Measurements from ENCODE around the gene HAGHL. TPM values are rescaled to one million over a fixed set of nuclear protein-coding genes. Genes with fewer than 3 reads are reported as not detected.

Gene HAGHL
- total and polyA plus RNA-seq, 2 experiments from 2014 or later = 15.5 to 31.5 TPM

GRCh38 chr16:714558-715476, 12.1 kb upstream of the HAGHL start, which contains the start of gene METRN:
Gene METRN, plus strand, starts transcription at chr16:715118. Its CDS starts 172 bp downstream, at chr16:715290.
- H3K9me2 ChIP-seq (replicated peaks; ENCODE audit: insufficient read depth) = no peaks in the 10 kb centered on the region
- H3K9me3 ChIP-seq (ENCODE audit: low read depth) = no peaks in the 10 kb centered on the region
- H2AFZ ChIP-seq = peak within 1 kb of the TSS; percentile 45
- no peak within 1 kb of the TSS for H3K4me3 ChIP-seq
- H3K4me1 ChIP-seq (ENCODE audit: insufficient read depth) = peaks cover 13% of the 10 kb centered on the region
- peaks cover 30% of the 10 kb centered on the region for H3K27me3 ChIP-seq
- peak; percentile 95 for DNase-seq (ENCODE audit: low spot score)
- H4K20me1 ChIP-seq (ENCODE audit: insufficient read depth, poor library complexity, severe bottlenecking) = peaks cover 1% of the 10 kb centered on the region
- no peak for TF ChIP-seq EZH2phosphoT487 (IDR thresholded peaks at IDR 0.05; ENCODE audit: low read depth, severe bottlenecking, unreplicated experiment)
- no peak for TF ChIP-seq CTCF (IDR thresholded peaks at IDR 0.05; ENCODE audit: poor library complexity)
- no peak for TF ChIP-seq EZH2 (IDR thresholded peaks at IDR 0.05; ENCODE audit: borderline replicate concordance)
- WGBS (ENCODE audit: low lambda C conversion rate, missing lambda C conversion rate) = 19% methylated on average over 48 of the region's 108 CpGs
- no peaks in the 10 kb centered on the region for H3K36me3 ChIP-seq (replicated peaks; ENCODE audit: insufficient read depth, low read depth)
- H3K79me2 ChIP-seq = no peaks in the 10 kb centered on the region
- no peak within 1 kb of the TSS for H3K27ac ChIP-seq
- H3K4me2 ChIP-seq = peak within 1 kb of the TSS; percentile 97

DNA sequence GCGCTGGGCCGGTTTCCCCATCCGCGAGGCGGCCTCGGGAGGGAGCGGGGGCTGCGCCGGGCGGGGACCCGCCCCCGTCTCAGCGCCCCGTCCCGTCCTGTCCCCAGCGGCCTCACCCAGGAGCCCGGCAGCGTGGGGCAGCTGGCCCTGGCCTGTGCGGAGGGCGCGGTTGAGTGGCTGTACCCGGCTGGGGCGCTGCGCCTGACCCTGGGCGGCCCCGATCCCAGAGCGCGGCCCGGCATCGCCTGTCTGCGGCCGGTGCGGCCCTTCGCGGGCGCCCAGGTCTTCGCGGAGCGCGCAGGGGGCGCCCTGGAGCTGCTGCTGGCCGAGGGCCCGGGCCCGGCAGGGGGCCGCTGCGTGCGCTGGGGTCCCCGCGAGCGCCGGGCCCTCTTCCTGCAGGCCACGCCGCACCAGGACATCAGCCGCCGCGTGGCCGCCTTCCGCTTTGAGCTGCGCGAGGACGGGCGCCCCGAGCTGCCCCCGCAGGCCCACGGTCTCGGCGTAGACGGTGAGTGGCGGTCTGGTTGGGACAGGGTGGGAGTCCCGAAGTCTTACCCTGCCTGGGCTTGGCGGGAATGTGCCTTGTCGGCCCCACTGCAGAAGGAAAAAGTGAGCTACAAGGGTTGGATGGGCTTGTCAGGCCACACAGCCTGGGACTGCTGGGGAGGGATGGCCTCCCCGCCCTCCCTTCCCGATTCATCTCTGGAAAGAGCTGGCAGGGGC, 11.3 kb upstream of the HAGHL start:
- peaks cover 19% of the 10 kb centered on the region for H3K4me1 ChIP-seq (ENCODE audit: insufficient read depth)
- no peaks in the 10 kb centered on the region for H3K9me2 ChIP-seq (replicated peaks; ENCODE audit: insufficient read depth)
- H4K20me1 ChIP-seq (ENCODE audit: insufficient read depth, poor library complexity, severe bottlenecking) = peaks cover 4% of the 10 kb centered on the region
- peak overlapping the region; percentile 45 for H2AFZ ChIP-seq
- H3K9me3 ChIP-seq (ENCODE audit: low read depth) = no peaks in the 10 kb centered on the region
- WGBS (ENCODE audit: low lambda C conversion rate, missing lambda C conversion rate) = 8% methylated on average over 45 of the region's 74 CpGs
- H3K27me3 ChIP-seq = peaks cover 23% of the 10 kb centered on the region
- H3K36me3 ChIP-seq (replicated peaks; ENCODE audit: insufficient read depth, low read depth) = no peaks in the 10 kb centered on the region
- no peak overlapping the region for H3K4me3 ChIP-seq
- TF ChIP-seq CTCF (IDR thresholded peaks at IDR 0.05; ENCODE audit: poor library complexity) (no peak), EZH2phosphoT487 (IDR thresholded peaks at IDR 0.05; ENCODE audit: low read depth, severe bottlenecking, unreplicated experiment) (peak; percentile 36), EZH2 (IDR thresholded peaks at IDR 0.05; ENCODE audit: borderline replicate concordance) (peak; percentile 50)
- no peak overlapping the region for H3K27ac ChIP-seq
- no peaks in the 10 kb centered on the region for H3K79me2 ChIP-seq
- peak; percentile 57 for DNase-seq (ENCODE audit: low spot score)
- peak overlapping the region; percentile 97 for H3K4me2 ChIP-seq

GRCh38 chr16:716200-716568, 10.7 kb upstream of the HAGHL start:
- peaks cover 18% of the 10 kb centered on the region for H3K27me3 ChIP-seq
- TF ChIP-seq EZH2phosphoT487 (IDR thresholded peaks at IDR 0.05; ENCODE audit: low read depth, severe bottlenecking, unreplicated experiment) (no peak), CTCF (IDR thresholded peaks at IDR 0.05; ENCODE audit: poor library complexity) (no peak), EZH2 (IDR thresholded peaks at IDR 0.05; ENCODE audit: borderline replicate concordance) (no peak)
- no peak overlapping the region for H3K4me3 ChIP-seq
- no peak for DNase-seq (ENCODE audit: low spot score)
- H4K20me1 ChIP-seq (ENCODE audit: insufficient read depth, poor library complexity, severe bottlenecking) = peaks cover 4% of the 10 kb centered on the region
- H3K4me1 ChIP-seq (ENCODE audit: insufficient read depth) = peaks cover 19% of the 10 kb centered on the region
- no peak overlapping the region for H2AFZ ChIP-seq
- 18% methylated on average over 12 of the region's 12 CpGs for WGBS (ENCODE audit: low lambda C conversion rate, missing lambda C conversion rate)
- H3K27ac ChIP-seq = no peak overlapping the region
- H3K9me2 ChIP-seq (replicated peaks; ENCODE audit: insufficient read depth) = no peaks in the 10 kb centered on the region
- H3K9me3 ChIP-seq (ENCODE audit: low read depth) = no peaks in the 10 kb centered on the region
- no peaks in the 10 kb centered on the region for H3K36me3 ChIP-seq (replicated peaks; ENCODE audit: insufficient read depth, low read depth)
- H3K4me2 ChIP-seq = peak overlapping the region; percentile 97
- H3K79me2 ChIP-seq = no peaks in the 10 kb centered on the region
